Uterus (tissue), 4 donors: Measurements from ENCODE around the gene CARD11. TPM values are rescaled to one million over a fixed set of nuclear protein-coding genes. Genes with fewer than 3 reads are reported as not detected.

Source experiments
- DNase-seq, 2 donors: peaks; one replicate each; pipeline ENCODE4 v3.0.0-alpha.2; 2019 to 2020
- H3K27ac ChIP-seq, 2 donors: fragments of 200-600 bp; sonication (generic); 1 replicate in 1 of 2; 2 replicates in 1 of 2; pipeline ENCODE4 v1.5.1; 2016 to 2018
- H3K27me3 ChIP-seq, 2 donors: fragments of 200-600 bp; sonication (generic); one replicate each; pipeline ENCODE4 v1.5.1; 2018 to 2019; ENCODE audit warnings: control low read depth in 1 of 2
- H3K36me3 ChIP-seq, 2 donors: fragments of 200-600 bp; sonication (generic); one replicate each; pipeline ENCODE4 v1.5.1; 2019; ENCODE audit warnings: control low read depth in 1 of 2
- H3K4me1 ChIP-seq, 2 donors: fragments of 200-600 bp; sonication (generic); one replicate each; pipeline ENCODE4 v1.5.1; 2018 to 2019; ENCODE audit warnings: control low read depth in 1 of 2
- H3K4me3 ChIP-seq, 2 donors: fragments of 200-600 bp; sonication (generic); 1 replicate in 1 of 2; 2 replicates in 1 of 2; pipeline ENCODE4 v1.5.1; 2018 to 2019; ENCODE audit warnings: mild to moderate bottlenecking in 1 of 2
- H3K9me3 ChIP-seq, 2 donors: fragments of 200-600 bp; sonication (generic); one replicate each; pipeline ENCODE4 v1.5.1; 2019; ENCODE audit warnings: control low read depth in 1 of 2
- CTCF ChIP-seq, 4 experiments: fragments of 200-600 bp in 2 of 4; fragments of 450-650 bp in 2 of 4; sonication (generic) in 2 of 4; IDR thresholded peaks; one replicate each; pipeline ENCODE4 v1.5.1; 2016 to 2019; ENCODE audit warnings: antibody characterized with exemption in 4 of 4, mild to moderate bottlenecking in 2 of 4, moderate library complexity in 1 of 4
- POLR2A ChIP-seq, 2 donors: fragments of 450-650 bp; IDR thresholded peaks; one replicate each; pipeline ENCODE4 v1.6.1; 2016; ENCODE audit warnings: antibody characterized with exemption in 2 of 2, mild to moderate bottlenecking in 1 of 2, moderate library complexity in 1 of 2
- intact Hi-C: fragments of 100-400 bp; cut with DNase I; formaldehyde crosslinking; loops from one replicate; pipeline ENCODE4 v1.15.1; 2023; ENCODE audit warnings: low total_unique reads
- total RNA-seq, 4 donors: library from RNA; depleted of rRNA in 3 of 4; stranded (reverse); fragments of >200 nt in 3 of 4; gene quantifications; one replicate each; pipeline versions ENCODE4 v1.1.0 to v1.2.4, GENCODE V29; 2014 to 2023
- donor health status: DM: yes; HTN: yes; CAD: no.

CARD11 gene
- total RNA-seq, 4 donors from 2014 or later, result 0.95 to 1.0 TPM; not detected in 2

GRCh38 chr7:2858621-2859020, 185.0 kb downstream of the CARD11 start:
- TF ChIP-seq CTCF (IDR thresholded peaks at IDR 0.05), result no peak
- TF ChIP-seq POLR2A (IDR thresholded peaks at IDR 0.05), result no peak
- intact Hi-C loops, result no loop called here

GRCh38 chr7:2856388-2857169, 187.1 kb downstream of the CARD11 start:
- intact Hi-C loops, result no loop called here
- no peaks in the 10 kb centered on the region for H3K36me3 ChIP-seq
- H3K4me3 ChIP-seq, result no peak overlapping the region
- H3K4me1 ChIP-seq, result no peaks in the 10 kb centered on the region
- no peaks in the 10 kb centered on the region for H3K9me3 ChIP-seq
- no peaks in the 10 kb centered on the region for H3K27me3 ChIP-seq
- DNase-seq, result no peak
- no peak for TF ChIP-seq CTCF (IDR thresholded peaks at IDR 0.05)
- TF ChIP-seq POLR2A (IDR thresholded peaks at IDR 0.05), result no peak
- no peak overlapping the region for H3K27ac ChIP-seq

More at GRCh38 chr7:2858621-2859020, 185.0 kb downstream of the CARD11 start:
- no peaks in the 10 kb centered on the region for H3K27me3 ChIP-seq
- H3K36me3 ChIP-seq, result no peaks in the 10 kb centered on the region
- DNase-seq, result no peak
- H3K27ac ChIP-seq, result no peak overlapping the region
- H3K9me3 ChIP-seq, result no peaks in the 10 kb centered on the region
- peaks cover 0 to 8% of the 10 kb centered on the region in 2 donors for H3K4me1 ChIP-seq
- no peak overlapping the region for H3K4me3 ChIP-seq

Other genes with a start within 250 kb of the CARD11 start
- 100 to 1,000 TPM in 1 of 4 donors, 10 to 100 TPM in 3; 20.5 to 109 (median 50.3) TPM for gene GNA12, start 199.6 kb downstream of the CARD11 start, total RNA-seq